NCI-H2196 (cell line): ENCODE results near the gene PRSS50.

ENCODE experiments used
- DNase-seq: peaks from one replicate; lab custom pipeline; 2025; ENCODE audit not compliant: unreplicated experiment; lab: John Stamatoyannopoulos, UW

The PRSS50 gene

GRCh38 chr3:46725621-46726314 lies 8.1 kb upstream of the PRSS50 start:
- no peak for DNase-seq

GRCh38 chr3:46724424-46724823 lies 6.8 kb upstream of the PRSS50 start:
- DNase-seq: no peak

GRCh38 chr3:46722443-46722842 lies 4.8 kb upstream of the PRSS50 start:
- no peak for DNase-seq

GRCh38 chr3:46721009-46721408 lies 3.3 kb upstream of the PRSS50 start:
- DNase-seq: no peak

- DNase-seq: no peak
These were observed 2.1 kb upstream of the PRSS50 start for GRCh38 chr3:46719735-46720271.

- DNase-seq: no peak
These were observed 1.4 kb upstream of the PRSS50 start for GRCh38 chr3:46719044-46719565.

- DNase-seq: no peak
These were observed 918 bp downstream of the PRSS50 start for GRCh38 chr3:46716461-46717441.

GRCh38 chr3:46715507-46716175 lies 2.0 kb downstream of the PRSS50 start:
- DNase-seq: no peak

- no peak for DNase-seq
These were observed 2.8 kb downstream of the PRSS50 start for GRCh38 chr3:46714728-46715506.

GRCh38 chr3:46713898-46714552 lies 3.6 kb downstream of the PRSS50 start:
- DNase-seq: no peak

GRCh38 chr3:46713050-46713897 lies 4.4 kb downstream of the PRSS50 start:
- no peak for DNase-seq

GRCh38 chr3:46712191-46713049 lies 5.2 kb downstream of the PRSS50 start:
- DNase-seq: no peak

GRCh38 chr3:46711760-46712159 lies 5.9 kb downstream of the PRSS50 start:
- no peak for DNase-seq

- no peak for DNase-seq
These were observed 6.4 kb downstream of the PRSS50 start for GRCh38 chr3:46711305-46711704.

GRCh38 chr3:46710671-46711295 lies 6.9 kb downstream of the PRSS50 start:
- DNase-seq: no peak

- no peak for DNase-seq
These were observed 7.4 kb downstream of the PRSS50 start for GRCh38 chr3:46710229-46710628.

- no peak for DNase-seq
These were observed 7.9 kb downstream of the PRSS50 start for GRCh38 chr3:46709721-46710120.
